PC-9 (cell line): ENCODE measurements around the gene MYL6. TPM values are rescaled to one million over a fixed set of nuclear protein-coding genes. Genes with fewer than 3 reads are reported as not detected.

ENCODE experiments used
- BruUV-seq: library from RNA; stranded (reverse); fragments of 400-500 nt; replicated peaks from 2 replicates; lab custom pipeline; 2021; lab: Mats Ljungman, UMichigan
- CTCF ChIA-PET: fragments of 300-600 bp; sonication (Branson Sonifier 250); formaldehyde crosslinking; loops from one replicate; lab custom pipeline; 2022; ENCODE audit warnings: antibody characterized with exemption; lab: Charles Lee
- POLR2A ChIA-PET: fragments of 300-600 bp; sonication (Branson Sonifier 250); formaldehyde crosslinking; loops from one replicate; lab custom pipeline; 2022; ENCODE audit warnings: antibody characterized with exemption; ENCODE audit not compliant: unreplicated experiment; lab: Charles Lee
- DNase-seq, 2 experiments: peaks; one replicate each; pipeline versions ENCODE4 v3.0.0 to v3.0.0-alpha.2; 2015 to 2022; ENCODE audit warnings: mixed read lengths in 1 of 2
- H2AFZ ChIP-seq: fragments of 200-600 bp; sonication (generic); 2 replicates; pipeline ENCODE4 v1.8.1; 2017; ENCODE audit warnings: antibody characterized with exemption
- H3F3A ChIP-seq: fragments of 200-600 bp; sonication (generic); 2 replicates; pipeline ENCODE4 v1.8.1; 2017; ENCODE audit warnings: antibody characterized with exemption, mild to moderate bottlenecking, low read depth; ENCODE audit not compliant: insufficient read depth
- H3K27ac ChIP-seq: fragments of 200-600 bp; sonication (generic); 2 replicates; pipeline ENCODE4 v1.6.1; 2016; ENCODE audit warnings: mixed run types
- H3K27me3 ChIP-seq: fragments of 200-600 bp; sonication (generic); 2 replicates; pipeline ENCODE4 v1.6.1; 2016; ENCODE audit warnings: low read depth, mixed run types; ENCODE audit not compliant: insufficient read depth
- H3K36me3 ChIP-seq: fragments of 200-600 bp; sonication (generic); 2 replicates; pipeline ENCODE4 v1.6.1; 2016; ENCODE audit warnings: low read depth, mixed run types
- H3K4me1 ChIP-seq: fragments of 200-600 bp; sonication (generic); replicated peaks from 2 replicates; pipeline ENCODE4 v1.6.1; 2016; ENCODE audit warnings: mixed run types; ENCODE audit not compliant: insufficient read depth
- H3K4me2 ChIP-seq: fragments of 200-600 bp; sonication (generic); 2 replicates; pipeline ENCODE4 v1.6.1; 2017; ENCODE audit warnings: mixed run types
- H3K4me3 ChIP-seq: fragments of 200-600 bp; sonication (generic); 2 replicates; pipeline ENCODE4 v1.6.1; 2016; ENCODE audit warnings: mixed run types
- H3K79me2 ChIP-seq: fragments of 200-600 bp; sonication (generic); 2 replicates; pipeline ENCODE4 v1.6.1; 2017; ENCODE audit warnings: low read depth, mixed run types
- H3K9me2 ChIP-seq: fragments of 200-600 bp; sonication (generic); 2 replicates; pipeline ENCODE4 v1.8.1; 2017; ENCODE audit warnings: mild to moderate bottlenecking; ENCODE audit not compliant: insufficient read depth
- H3K9me3 ChIP-seq: fragments of 200-600 bp; sonication (generic); 2 replicates; pipeline ENCODE4 v1.8.1; 2016; ENCODE audit warnings: low read depth; ENCODE audit not compliant: insufficient read depth
- H4K20me1 ChIP-seq: fragments of 200-600 bp; sonication (generic); 2 replicates; pipeline ENCODE4 v1.8.1; 2017; ENCODE audit not compliant: insufficient read depth
- CTCF ChIP-seq: fragments of 200-600 bp; sonication (generic); conservative IDR thresholded peaks from 2 replicates; pipeline ENCODE4 v1.6.1; 2017; ENCODE audit warnings: mixed run types, antibody characterized with exemption, mild to moderate bottlenecking, moderate library complexity
- EZH2 ChIP-seq: fragments of 200-600 bp; sonication (generic); IDR thresholded peaks from 2 replicates; pipeline ENCODE4 v1.8.0; 2017; ENCODE audit warnings: antibody characterized with exemption, low read depth
- intact Hi-C: fragments of 100-400 bp; cut with micrococcal nuclease; formaldehyde crosslinking; loops from one replicate; pipeline ENCODE4 v1.10.0; 2022; ENCODE audit not compliant: unreplicated experiment
- total RNA-seq: library from RNA; stranded (reverse); gene quantifications from 2 replicates; pipeline ENCODE4 v1.2.3, GENCODE V29; 2021

The MYL6 gene
- total RNA-seq, 1 experiment from 2014 or later: 666 TPM

- no peak overlapping the region for H2AFZ ChIP-seq
- peak overlapping the region; percentile 88 for H3K4me2 ChIP-seq
- H3K27me3 ChIP-seq: no peaks in the 10 kb centered on the region
- ChIA-PET POLR2A (interaction anchor here (0.6 kb wide), 1 partner anchor 306 kb away, joined by 3 read pairs; no protein-coding TSS in a partner anchor), CTCF (interaction anchor here (0.7 kb wide), 1 partner anchor 418 kb away, joined by 3 read pairs; no protein-coding TSS in a partner anchor)
- no peaks in the 10 kb centered on the region for H3K9me2 ChIP-seq
- peak overlapping the region; percentile 77; the same call in 1 of the 2 replicates for H3K4me3 ChIP-seq
- H3K27ac ChIP-seq: no peak overlapping the region
- no peak for TF ChIP-seq CTCF
- TF ChIP-seq EZH2: no peak
- intact Hi-C loops: no loop called here
- BruUV-seq: no TSS peak
- no peak for DNase-seq
- no peaks in the 10 kb centered on the region for H3K9me3 ChIP-seq
- H4K20me1 ChIP-seq: no peaks in the 10 kb centered on the region
- H3K36me3 ChIP-seq: no peaks in the 10 kb centered on the region
- H3F3A ChIP-seq: peaks cover 23% of the 10 kb centered on the region; the same call in 1 of the 2 replicates
- peaks cover 29% of the 10 kb centered on the region for H3K4me1 ChIP-seq
- peaks cover 14% of the 10 kb centered on the region for H3K79me2 ChIP-seq
These were observed 4.5 kb upstream of the MYL6 start for GRCh38 chr12:56153678-56154065.

DNA sequence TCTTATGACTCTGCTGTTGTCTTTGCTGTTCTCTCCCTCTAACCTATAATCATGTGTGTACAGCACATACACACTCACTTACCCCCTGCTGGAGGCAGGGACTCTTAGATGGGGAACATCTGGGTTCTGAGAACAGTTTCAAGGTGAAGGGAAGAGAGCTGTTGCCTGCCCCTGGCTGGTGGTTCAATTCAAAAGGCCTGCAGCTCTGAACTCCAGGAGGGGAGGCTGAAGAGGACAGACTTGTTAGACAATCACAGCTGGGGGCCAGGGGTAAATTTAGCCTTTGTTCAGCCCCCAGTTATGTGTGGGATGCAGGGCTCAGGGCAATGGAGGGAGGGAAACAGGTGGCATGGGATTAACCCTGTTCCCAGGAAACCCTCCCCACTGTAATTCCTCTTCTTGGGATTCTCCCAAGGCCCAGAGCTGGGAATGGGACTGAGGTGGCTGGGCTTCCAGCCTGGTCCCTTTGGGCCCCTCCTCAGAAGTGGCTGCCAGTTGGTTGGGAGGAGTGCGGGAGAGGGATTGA, 3.9 kb upstream of the MYL6 start:
- H2AFZ ChIP-seq: no peak overlapping the region
- no peaks in the 10 kb centered on the region for H3K9me2 ChIP-seq
- no peak overlapping the region for H3K27ac ChIP-seq
- no peaks in the 10 kb centered on the region for H3K9me3 ChIP-seq
- peaks cover 2% of the 10 kb centered on the region for H4K20me1 ChIP-seq
- H3K4me1 ChIP-seq: peaks cover 31% of the 10 kb centered on the region
- CTCF ChIA-PET: no interaction called here
- BruUV-seq: no TSS peak
- intact Hi-C loops: no loop called here
- H3F3A ChIP-seq: peaks cover 27% of the 10 kb centered on the region
- TF ChIP-seq EZH2 (no peak), CTCF (no peak)
- DNase-seq: no peak
- no peak overlapping the region for H3K4me3 ChIP-seq
- H3K4me2 ChIP-seq: no peak overlapping the region
- no peaks in the 10 kb centered on the region for H3K27me3 ChIP-seq
- peaks cover under 1% of the 10 kb centered on the region; the same call in 1 of the 2 replicates for H3K36me3 ChIP-seq
- POLR2A ChIA-PET: interaction anchor here (0.6 to 0.7 kb wide), 2 partner anchors 8 to 306 kb away, joined by 3 to 4 read pairs; no protein-coding TSS in a partner anchor
- peaks cover 20% of the 10 kb centered on the region for H3K79me2 ChIP-seq

- Histone ChIP-seq H3K9me3 (no peaks in the 10 kb centered on the region), H4K20me1 (peaks cover 7% of the 10 kb centered on the region), H3K27me3 (no peaks in the 10 kb centered on the region), H3K36me3 (peaks cover 6% of the 10 kb centered on the region), H3F3A (peaks cover 32% of the 10 kb centered on the region), H3K4me1 (peaks cover 36% of the 10 kb centered on the region), H3K4me2 (no peak overlapping the region), H3K79me2 (peaks cover 25% of the 10 kb centered on the region), H3K4me3 (no peak overlapping the region), H3K27ac (no peak overlapping the region), H3K9me2 (no peaks in the 10 kb centered on the region), H2AFZ (no peak overlapping the region)
- POLR2A ChIA-PET: interaction anchor here (0.7 kb wide), 1 partner anchor 8 kb away, joined by 4 read pairs; no protein-coding TSS in a partner anchor
- TF ChIP-seq CTCF: no peak
- TF ChIP-seq EZH2: no peak
- CTCF ChIA-PET: no interaction called here
- intact Hi-C loops: loop anchor here (5.0 kb wide), 1 partner anchor 38 kb away; the partner anchor contains the start of genes RPL41 and ZC3H10
- DNase-seq: no peak
- BruUV-seq: no TSS peak
These were observed 3.3 kb upstream of the MYL6 start for GRCh38 chr12:56154818-56155217.
